Panc1 (cell line): ENCODE measurements around the gene DNAAF9.

Experiments used
- CTCF ChIP-seq: fragments of 450-650 bp; IDR thresholded peaks from 2 replicates; pipeline ENCODE4 v1.5.1; 2017; ENCODE audit warnings: mild to moderate bottlenecking
- POLR2AphosphoS5 ChIP-seq: IDR thresholded peaks from 2 replicates; pipeline ENCODE4 v1.6.1; 2012; ENCODE audit warnings: mild to moderate bottlenecking, low read depth, low read length, moderate library complexity
- SIN3A ChIP-seq: IDR thresholded peaks from 2 replicates; pipeline ENCODE4 v1.6.1; 2012; ENCODE audit warnings: low read depth, mild to moderate bottlenecking, low read length, moderate library complexity, borderline replicate concordance; ENCODE audit not compliant: insufficient read depth
- TCF7L2 ChIP-seq: IDR thresholded peaks from 2 replicates; pipeline ENCODE4 v1.6.1; 2011; ENCODE audit warnings: mild to moderate bottlenecking, low read depth, low read length, inconsistent platforms
- TF ChIP-seq, protein P1 (sequence below), 2 experiments: IDR thresholded peaks; 2 replicates each; pipeline ENCODE4 v1.6.1; 2011 to 2012; ENCODE audit warnings: low read depth in 2 of 2, control low read depth in 1 of 2, low read length in 1 of 2, mild to moderate bottlenecking in 1 of 2, moderate library complexity in 1 of 2; ENCODE audit not compliant: insufficient read depth in 1 of 2

DNA sequence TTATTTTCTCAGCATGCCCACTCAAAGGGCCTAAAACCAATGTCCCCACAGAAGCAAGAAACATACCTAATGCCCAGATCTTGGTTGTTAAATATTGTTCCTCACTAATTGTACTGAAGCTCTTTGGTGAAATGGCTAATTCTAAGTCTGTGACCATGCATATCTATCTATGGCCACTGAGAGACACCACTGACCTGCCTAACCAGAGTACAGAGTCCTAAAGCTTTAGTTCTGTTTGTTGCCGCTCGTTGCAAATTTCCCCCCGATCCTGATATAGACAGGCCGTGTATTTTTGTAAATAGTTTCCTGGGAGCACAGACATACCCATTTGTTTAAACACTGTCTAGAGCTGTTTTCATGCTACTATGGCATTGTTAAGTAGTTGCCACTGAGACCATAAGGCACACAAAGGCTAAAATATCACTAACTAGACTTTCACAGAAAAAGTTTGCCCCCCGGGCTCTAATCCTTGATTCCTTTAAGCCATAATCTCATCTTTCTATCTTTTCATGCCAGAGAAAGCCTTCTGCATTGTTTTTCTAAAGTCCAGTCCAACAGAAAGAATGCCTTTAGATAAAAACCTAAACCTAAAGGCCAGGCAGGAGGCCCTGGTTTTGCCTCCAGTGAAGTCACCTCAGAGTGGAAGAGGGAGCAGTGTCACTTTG, 48.7 kb downstream of the DNAAF9 start:
- TF ChIP-seq TCF7L2 (no peak), CTCF (peak; percentile 35), SIN3A (no peak), POLR2AphosphoS5 (no peak)
- TF ChIP-seq, protein P1, sequence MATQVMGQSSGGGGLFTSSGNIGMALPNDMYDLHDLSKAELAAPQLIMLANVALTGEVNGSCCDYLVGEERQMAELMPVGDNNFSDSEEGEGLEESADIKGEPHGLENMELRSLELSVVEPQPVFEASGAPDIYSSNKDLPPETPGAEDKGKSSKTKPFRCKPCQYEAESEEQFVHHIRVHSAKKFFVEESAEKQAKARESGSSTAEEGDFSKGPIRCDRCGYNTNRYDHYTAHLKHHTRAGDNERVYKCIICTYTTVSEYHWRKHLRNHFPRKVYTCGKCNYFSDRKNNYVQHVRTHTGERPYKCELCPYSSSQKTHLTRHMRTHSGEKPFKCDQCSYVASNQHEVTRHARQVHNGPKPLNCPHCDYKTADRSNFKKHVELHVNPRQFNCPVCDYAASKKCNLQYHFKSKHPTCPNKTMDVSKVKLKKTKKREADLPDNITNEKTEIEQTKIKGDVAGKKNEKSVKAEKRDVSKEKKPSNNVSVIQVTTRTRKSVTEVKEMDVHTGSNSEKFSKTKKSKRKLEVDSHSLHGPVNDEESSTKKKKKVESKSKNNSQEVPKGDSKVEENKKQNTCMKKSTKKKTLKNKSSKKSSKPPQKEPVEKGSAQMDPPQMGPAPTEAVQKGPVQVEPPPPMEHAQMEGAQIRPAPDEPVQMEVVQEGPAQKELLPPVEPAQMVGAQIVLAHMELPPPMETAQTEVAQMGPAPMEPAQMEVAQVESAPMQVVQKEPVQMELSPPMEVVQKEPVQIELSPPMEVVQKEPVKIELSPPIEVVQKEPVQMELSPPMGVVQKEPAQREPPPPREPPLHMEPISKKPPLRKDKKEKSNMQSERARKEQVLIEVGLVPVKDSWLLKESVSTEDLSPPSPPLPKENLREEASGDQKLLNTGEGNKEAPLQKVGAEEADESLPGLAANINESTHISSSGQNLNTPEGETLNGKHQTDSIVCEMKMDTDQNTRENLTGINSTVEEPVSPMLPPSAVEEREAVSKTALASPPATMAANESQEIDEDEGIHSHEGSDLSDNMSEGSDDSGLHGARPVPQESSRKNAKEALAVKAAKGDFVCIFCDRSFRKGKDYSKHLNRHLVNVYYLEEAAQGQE (IDR thresholded peaks at IDR 0.05; ENCODE audit: insufficient read depth in 1 of 2, low read depth in 2 of 2, low read length in 1 of 2) = no peak
